ENCODE results near the gene MNT. TPM values are rescaled to one million over a fixed set of nuclear protein-coding genes. Genes with fewer than 3 reads are reported as not detected.

MNT gene
- total RNA-seq, 8 experiments from 2014 or later = 6.4 to 25.1 (median 9.9) TPM

DNA sequence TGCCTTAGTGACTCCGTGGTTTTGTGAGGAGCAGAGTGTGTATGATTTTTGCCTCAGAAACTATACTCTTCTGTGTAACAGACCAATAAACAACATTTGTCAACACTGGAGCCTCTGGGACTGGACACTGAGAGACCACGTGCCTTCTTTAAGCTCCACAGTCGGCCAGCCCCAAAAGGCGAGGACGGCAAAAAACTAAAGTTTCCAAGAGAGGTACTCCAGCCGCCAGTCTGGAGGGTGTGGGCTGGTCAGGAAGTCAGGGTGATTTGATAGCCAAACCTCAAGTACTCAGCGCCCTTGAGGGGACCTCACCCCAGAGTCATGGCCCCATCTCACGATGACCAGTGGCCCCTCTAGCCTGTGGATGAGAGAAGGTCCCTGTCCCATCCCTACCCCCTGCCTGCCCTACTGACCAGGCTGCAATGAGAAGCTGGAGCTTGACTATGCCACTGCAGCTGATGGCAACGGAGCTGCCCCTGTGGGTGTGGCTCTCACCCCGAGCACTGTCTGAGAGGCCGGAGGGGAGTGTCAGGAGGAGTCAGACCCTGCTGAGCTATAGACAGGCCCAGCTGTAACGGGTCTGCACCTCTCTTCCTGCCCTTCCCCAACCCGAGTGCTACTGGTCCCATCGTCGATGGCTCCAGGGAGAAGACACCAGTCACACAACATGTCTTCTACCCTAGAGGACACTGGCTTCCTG, 19.8 kb downstream of the MNT start:
- 76 to 100% (median 90%) methylated on average over 1 to 10 of the region's 15 CpGs; no CpG with 5 or more reads in 4 of the 10 experiments for WGBS, 10 experiments
- H3K4me3 ChIP-seq = no peak overlapping the region
- no peak overlapping the region for H3K27ac ChIP-seq
- in situ Hi-C loops (cut with MboI; ENCODE audit: low pct_unique_long_range_greater_than_20kb in 2 of 9, low sequenced_read_pairs in 9 of 9, unreplicated experiment in 9 of 9) = no loop called here
- ATAC-seq (replicated peaks in 6 of 8) = peak in 4 of 8 experiments; percentile 1 to 9 (median 8)
- peaks cover 24 to 27% of the 10 kb centered on the region in 2 donors for H3K4me1 ChIP-seq (replicated peaks in 1 of 2)

DNA sequence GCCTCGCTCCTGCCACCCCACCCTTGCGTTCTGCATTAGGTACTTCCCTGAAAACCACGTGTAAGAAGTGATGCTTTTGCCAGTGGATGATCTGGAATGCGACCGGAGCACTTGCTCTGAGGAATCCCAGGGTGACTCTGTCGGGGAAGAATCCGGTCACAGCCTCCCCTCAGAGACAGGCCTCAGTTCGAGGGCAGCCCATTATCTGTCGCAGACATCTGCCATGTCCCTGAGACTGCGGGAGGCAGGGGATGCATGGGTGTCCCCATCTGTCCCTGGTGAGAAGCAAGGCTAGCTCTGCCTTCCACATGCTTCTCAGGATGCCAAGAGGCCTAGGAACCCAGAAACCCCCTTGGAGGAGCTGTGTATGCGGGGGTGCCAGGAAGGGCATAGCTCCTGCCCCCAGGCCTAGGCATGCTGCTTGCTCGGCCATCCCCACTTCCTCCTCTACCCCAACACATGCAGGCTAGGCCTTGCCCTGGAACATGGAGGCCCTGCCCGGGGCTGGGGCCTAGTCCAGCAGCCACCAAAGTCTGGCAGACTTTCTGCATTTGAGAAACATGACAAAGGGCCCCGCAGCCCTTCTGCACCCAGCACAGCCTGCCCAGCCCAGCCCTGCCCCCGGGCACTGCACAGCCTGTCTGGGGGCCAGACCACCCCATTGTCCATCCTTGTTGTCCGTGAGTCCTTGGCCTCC, 20.5 kb downstream of the MNT start:
- ATAC-seq (replicated peaks in 6 of 8) = peak in 3 of 8 experiments; percentile 2 to 11 (median 4)
- WGBS, 10 experiments = 10 to 100% (median 88%) methylated on average over 1 to 13 of the region's 16 CpGs; no CpG with 5 or more reads in 5 of the 10 experiments
- H3K4me3 ChIP-seq = no peak overlapping the region
- no peak overlapping the region for H3K27ac ChIP-seq
- in situ Hi-C loops (cut with MboI; ENCODE audit: low pct_unique_long_range_greater_than_20kb in 2 of 9, low sequenced_read_pairs in 9 of 9, unreplicated experiment in 9 of 9) = no loop called here
- H3K4me1 ChIP-seq (replicated peaks in 1 of 2) = peaks cover 17 to 19% of the 10 kb centered on the region in 2 donors

DNA sequence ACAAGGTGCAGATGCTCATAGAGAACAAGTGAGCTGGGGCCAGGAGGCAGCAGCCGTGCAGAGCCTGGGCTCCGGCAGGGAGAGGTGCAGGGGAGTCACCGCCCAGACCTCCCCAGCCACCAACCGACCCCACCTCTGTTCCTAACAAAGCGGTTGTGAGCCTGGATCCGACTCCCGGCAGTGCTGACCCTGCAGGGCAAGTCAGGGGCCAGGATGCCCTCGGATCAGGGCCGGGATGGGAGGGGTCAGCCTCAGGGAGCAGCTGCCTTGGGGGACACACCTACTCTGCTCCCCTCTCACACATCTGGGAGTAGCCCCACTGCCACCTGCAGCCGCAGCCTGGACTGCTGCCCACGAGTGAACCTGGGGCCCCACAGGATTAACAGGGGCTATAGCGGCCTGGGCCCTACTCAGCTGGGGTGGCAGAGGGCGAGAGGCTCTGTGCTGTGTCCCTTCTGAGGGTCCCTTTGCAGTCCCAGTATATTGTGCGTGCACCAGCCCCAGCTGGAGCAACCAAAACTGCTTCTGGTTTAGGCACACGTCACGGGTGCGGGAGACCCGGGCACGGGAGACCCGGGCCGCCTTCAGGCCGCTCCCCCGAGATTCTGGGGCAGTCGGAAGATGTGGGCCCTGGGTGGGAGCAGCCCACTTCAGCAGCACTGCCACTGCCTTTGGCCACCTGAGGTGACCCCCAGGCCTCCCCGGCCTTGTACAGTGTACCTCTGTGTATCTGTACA, 21.2 kb downstream of the MNT start:
- H3K27ac ChIP-seq = no peak overlapping the region
- H3K4me1 ChIP-seq (replicated peaks in 1 of 2) = peaks cover 10 to 12% of the 10 kb centered on the region in 2 donors
- H3K4me3 ChIP-seq = no peak overlapping the region
- in situ Hi-C loops (cut with MboI; ENCODE audit: low pct_unique_long_range_greater_than_20kb in 2 of 9, low sequenced_read_pairs in 9 of 9, unreplicated experiment in 9 of 9) = no loop called here
- peak in 5 of 8 experiments; percentile 0 to 5 (median 2) for ATAC-seq (replicated peaks in 6 of 8)
- WGBS, 10 experiments = 94 to 98% methylated on average over 9 to 10 of the region's 25 CpGs; no CpG with 5 or more reads in 8 of the 10 experiments

DNA sequence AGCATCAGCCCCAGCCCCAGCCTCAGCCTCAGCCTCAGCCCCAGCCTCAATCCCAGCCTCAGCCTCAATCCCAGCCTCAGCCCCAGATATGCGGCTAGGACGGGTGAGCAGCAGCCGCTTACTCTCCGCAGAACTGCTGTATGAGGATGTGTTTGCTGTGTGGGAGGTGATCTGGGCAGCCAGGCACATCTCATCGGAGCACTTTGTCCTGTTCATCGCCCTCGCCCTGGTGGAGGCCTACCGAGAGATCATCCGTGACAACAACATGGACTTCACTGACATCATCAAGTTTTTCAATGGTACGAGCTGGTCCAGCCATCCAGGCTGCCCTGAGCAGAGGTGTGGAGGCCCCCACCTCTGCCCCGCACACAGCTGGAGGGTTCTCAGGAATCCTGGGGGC, 22.0 kb downstream of the MNT start:
- no peak overlapping the region for H3K4me3 ChIP-seq
- WGBS, 10 experiments = 80 to 100% (median 92%) methylated on average over 3 to 7 of the region's 11 CpGs; no CpG with 5 or more reads in 6 of the 10 experiments
- ATAC-seq (replicated peaks in 6 of 8) = no peak
- in situ Hi-C loops (cut with MboI; ENCODE audit: low pct_unique_long_range_greater_than_20kb in 2 of 9, low sequenced_read_pairs in 9 of 9, unreplicated experiment in 9 of 9) = no loop called here
- H3K4me1 ChIP-seq (replicated peaks in 1 of 2) = peaks cover 3 to 6% of the 10 kb centered on the region in 2 donors
- H3K27ac ChIP-seq = no peak overlapping the region

DNA sequence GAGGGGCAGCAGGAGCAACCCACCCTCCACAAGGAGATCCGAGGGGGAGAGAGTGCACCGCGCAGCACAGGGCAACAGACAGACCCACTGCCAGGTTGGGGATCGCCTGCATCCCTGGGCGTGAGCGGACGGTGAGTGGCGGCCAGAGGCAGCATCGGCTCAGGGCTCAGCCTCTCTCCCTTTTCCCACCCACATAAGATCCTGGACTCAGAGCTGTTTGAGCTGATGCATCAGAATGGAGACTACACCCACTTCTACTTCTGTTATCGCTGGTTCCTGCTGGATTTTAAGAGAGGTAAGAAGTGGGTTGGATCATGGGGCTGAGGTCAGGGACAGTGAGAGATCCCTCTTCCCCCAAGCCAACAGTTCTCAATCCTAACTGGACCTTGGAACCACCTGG, 23.2 kb downstream of the MNT start:
- no peak overlapping the region for H3K27ac ChIP-seq
- 83 to 96% (median 90%) methylated on average over 2 to 9 of the region's 10 CpGs; no CpG with 5 or more reads in 5 of the 10 experiments for WGBS, 10 experiments
- ATAC-seq (replicated peaks in 6 of 8) = no peak
- in situ Hi-C loops (cut with MboI; ENCODE audit: low pct_unique_long_range_greater_than_20kb in 2 of 9, low sequenced_read_pairs in 9 of 9, unreplicated experiment in 9 of 9) = no loop called here
- peaks cover under 1 to 2% of the 10 kb centered on the region in 2 donors for H3K4me1 ChIP-seq (replicated peaks in 1 of 2)
- H3K4me3 ChIP-seq = no peak overlapping the region

DNA sequence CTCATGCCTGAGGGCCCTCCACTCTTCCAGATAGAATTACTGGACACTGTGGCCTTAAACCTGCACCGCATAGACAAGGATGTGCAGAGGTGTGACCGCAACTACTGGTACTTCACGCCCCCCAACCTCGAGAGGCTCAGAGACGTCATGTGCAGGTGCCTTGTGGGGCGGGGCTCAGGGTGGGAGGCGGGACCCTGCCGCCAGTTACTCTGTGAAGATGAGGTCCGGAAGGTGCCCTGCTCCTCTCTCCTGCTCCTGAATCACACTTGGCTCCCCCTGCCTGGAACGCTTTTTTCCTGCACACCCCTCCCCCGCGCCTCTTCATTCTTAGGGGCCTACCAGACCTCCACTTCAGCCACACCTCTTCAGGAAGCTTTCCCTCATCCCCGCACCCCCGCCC, 24.8 kb downstream of the MNT start:
- ATAC-seq (replicated peaks in 6 of 8) = no peak
- in situ Hi-C loops (cut with MboI; ENCODE audit: low pct_unique_long_range_greater_than_20kb in 2 of 9, low sequenced_read_pairs in 9 of 9, unreplicated experiment in 9 of 9) = no loop called here
- WGBS, 10 experiments = 100% methylated on average over 2 to 4 of the region's 14 CpGs; no CpG with 5 or more reads in 7 of the 10 experiments

DNA sequence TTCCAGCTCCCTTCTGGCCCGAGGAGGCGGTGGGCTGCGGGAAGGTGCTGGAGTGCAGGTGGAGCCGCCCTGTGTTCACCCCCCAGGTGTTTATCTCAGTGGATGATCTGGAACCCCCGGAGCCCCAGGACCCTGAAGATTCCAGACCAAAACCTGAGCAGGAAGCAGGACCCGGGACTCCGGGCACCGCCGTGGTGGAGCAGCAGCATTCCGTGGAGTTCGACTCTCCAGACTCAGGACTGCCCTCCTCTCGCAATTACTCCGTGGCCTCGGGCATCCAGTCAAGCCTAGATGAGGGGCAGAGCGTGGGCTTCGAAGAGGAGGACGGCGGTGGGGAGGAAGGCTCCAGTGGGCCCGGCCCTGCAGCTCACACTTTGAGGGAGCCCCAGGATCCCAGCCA, 25.5 kb downstream of the MNT start:
- no peaks in the 10 kb centered on the region for H3K4me1 ChIP-seq (replicated peaks in 1 of 2)
- WGBS, 10 experiments = 88 to 100% (median 97%) methylated on average over 6 to 10 of the region's 19 CpGs; no CpG with 5 or more reads in 6 of the 10 experiments
- H3K27ac ChIP-seq = no peak overlapping the region
- no peak overlapping the region for H3K4me3 ChIP-seq
- in situ Hi-C loops (cut with MboI; ENCODE audit: low pct_unique_long_range_greater_than_20kb in 2 of 9, low sequenced_read_pairs in 9 of 9, unreplicated experiment in 9 of 9) = no loop called here
- no peak for ATAC-seq (replicated peaks in 6 of 8)

More for the DNA sequence above, 24.8 kb downstream of the MNT start:
- H3K4me1 ChIP-seq (replicated peaks in 1 of 2) = no peaks in the 10 kb centered on the region
- H3K4me3 ChIP-seq = no peak overlapping the region
- no peak overlapping the region for H3K27ac ChIP-seq

DNA sequence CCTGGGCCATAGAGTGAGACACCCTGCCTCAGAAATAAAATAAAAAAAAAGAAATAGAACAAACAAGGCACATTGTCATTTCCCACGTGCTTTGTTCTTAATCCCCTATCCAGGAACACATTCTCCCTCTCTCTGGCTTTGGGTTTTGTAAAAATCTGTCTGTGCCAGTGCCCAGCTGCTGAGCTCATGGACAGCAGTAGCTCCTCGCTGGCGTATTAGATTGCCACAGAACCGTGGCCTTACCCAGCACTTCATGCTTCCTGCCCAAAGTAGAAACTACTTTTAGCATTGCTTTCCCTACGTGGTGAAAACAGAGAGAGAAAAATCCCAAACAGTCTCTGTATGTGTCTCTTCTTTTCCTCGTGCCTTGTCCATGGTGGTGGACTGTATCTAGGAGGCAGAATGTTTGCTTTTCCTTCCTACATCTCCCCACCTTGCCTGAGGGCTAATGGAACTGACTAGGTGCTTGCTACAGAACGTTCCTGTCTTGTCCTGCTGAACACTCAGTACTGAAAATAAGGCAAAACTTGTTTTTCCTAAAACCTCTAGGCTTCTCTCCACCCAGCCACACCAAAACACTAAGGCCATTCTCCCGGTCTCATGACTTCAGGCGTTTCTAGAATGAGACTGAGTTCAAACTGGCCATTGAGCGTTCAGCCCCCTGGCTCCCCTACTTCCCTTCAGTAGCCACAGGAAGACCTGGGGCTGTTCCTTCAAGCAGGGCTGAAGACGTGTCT, 26.1 kb downstream of the MNT start:
- in situ Hi-C loops (cut with MboI; ENCODE audit: low pct_unique_long_range_greater_than_20kb in 2 of 9, low sequenced_read_pairs in 9 of 9, unreplicated experiment in 9 of 9) = no loop called here
- no peak overlapping the region for H3K4me3 ChIP-seq
- 55 to 92% (median 79%) methylated on average over 2 to 9 of the region's 11 CpGs for WGBS, 10 experiments
- no peaks in the 10 kb centered on the region for H3K4me1 ChIP-seq (replicated peaks in 1 of 2)
- no peak for ATAC-seq (replicated peaks in 6 of 8)
- no peak overlapping the region for H3K27ac ChIP-seq

DNA sequence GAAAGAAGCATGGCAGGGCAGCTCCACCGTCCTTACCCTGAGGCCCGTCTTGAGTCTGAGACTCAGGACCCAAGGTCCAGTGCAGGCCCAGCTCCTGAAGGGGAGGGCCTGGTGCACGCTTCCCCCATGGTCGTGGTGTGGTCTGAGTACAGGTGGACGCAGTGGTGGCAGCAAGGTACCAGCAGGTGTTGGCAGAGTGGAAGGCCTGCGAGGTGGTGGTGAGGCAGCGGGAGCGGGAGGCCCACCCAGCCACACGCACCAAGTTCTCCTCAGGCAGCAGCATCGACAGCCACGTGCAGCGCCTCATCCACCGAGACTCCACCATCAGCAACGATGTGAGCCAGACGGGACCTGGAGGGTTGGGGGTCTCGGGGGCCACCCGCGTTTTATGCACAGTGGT, 27.7 kb downstream of the MNT start:
- no peak overlapping the region for H3K27ac ChIP-seq
- in situ Hi-C loops (cut with MboI; ENCODE audit: low pct_unique_long_range_greater_than_20kb in 2 of 9, low sequenced_read_pairs in 9 of 9, unreplicated experiment in 9 of 9) = no loop called here
- no peak overlapping the region for H3K4me3 ChIP-seq
- ATAC-seq (replicated peaks in 6 of 8) = no peak
- H3K4me1 ChIP-seq (replicated peaks in 1 of 2) = peaks cover 0 to 10% of the 10 kb centered on the region in 2 donors
- 94 to 100% methylated on average over 1 to 8 of the region's 18 CpGs; no CpG with 5 or more reads in 8 of the 10 experiments for WGBS, 10 experiments

DNA sequence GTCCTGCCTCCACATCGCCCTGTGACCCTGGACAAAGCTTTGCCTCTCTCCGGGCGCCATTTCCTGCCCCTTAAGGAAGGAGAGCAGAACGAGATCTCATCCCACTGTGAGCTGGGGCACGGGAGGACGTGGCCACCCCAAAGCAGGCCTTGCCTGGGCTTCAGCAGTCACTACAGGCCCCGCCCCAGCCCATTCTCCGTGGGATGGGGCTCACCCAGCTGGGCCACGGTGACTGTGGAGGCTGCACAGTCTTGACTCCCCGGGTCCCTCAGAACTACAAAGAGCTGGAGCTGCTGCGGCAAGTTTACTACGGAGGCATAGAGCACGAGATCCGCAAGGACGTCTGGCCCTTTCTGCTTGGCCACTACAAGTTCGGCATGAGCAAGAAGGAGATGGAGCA, 28.2 kb downstream of the MNT start:
- in situ Hi-C loops (cut with MboI; ENCODE audit: low pct_unique_long_range_greater_than_20kb in 2 of 9, low sequenced_read_pairs in 9 of 9, unreplicated experiment in 9 of 9) = no loop called here
- Histone ChIP-seq H3K27ac (no peak overlapping the region), H3K4me3 (no peak overlapping the region), H3K4me1 (replicated peaks in 1 of 2) (peaks cover 0 to 10% of the 10 kb centered on the region in 2 donors)
- ATAC-seq (replicated peaks in 6 of 8) = no peak
- 87 to 100% (median 88%) methylated on average over 3 to 5 of the region's 16 CpGs; no CpG with 5 or more reads in 7 of the 10 experiments for WGBS, 10 experiments

DNA sequence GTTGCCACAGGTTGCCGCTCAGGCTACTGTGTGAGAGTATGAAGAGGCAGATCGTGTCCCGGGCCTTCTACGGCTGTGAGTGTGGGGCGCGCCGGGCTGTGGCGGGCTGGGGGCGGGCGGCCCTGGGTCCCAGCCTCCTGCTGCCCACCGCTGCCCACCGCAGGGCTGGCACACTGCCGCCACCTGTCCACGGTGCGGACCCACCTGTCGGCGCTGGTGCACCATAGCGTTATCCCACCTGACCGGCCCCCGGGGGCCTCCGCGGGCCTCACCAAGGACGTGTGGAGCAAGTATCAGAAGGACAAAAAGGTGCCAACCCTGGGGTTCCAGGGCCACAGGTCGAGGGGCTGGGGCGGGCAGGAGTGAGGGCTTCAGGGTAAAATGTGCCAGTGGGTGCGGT, 28.7 kb downstream of the MNT start:
- H3K4me3 ChIP-seq = no peak overlapping the region
- 96 to 100% (median 100%) methylated on average over 1 to 10 of the region's 26 CpGs; no CpG with 5 or more reads in 7 of the 10 experiments for WGBS, 10 experiments
- ATAC-seq (replicated peaks in 6 of 8) = peak in 1 of 8 experiments; percentile 2
- in situ Hi-C loops (cut with MboI; ENCODE audit: low pct_unique_long_range_greater_than_20kb in 2 of 9, low sequenced_read_pairs in 9 of 9, unreplicated experiment in 9 of 9) = no loop called here
- H3K27ac ChIP-seq = no peak overlapping the region
- peaks cover 0 to 10% of the 10 kb centered on the region in 2 donors for H3K4me1 ChIP-seq (replicated peaks in 1 of 2)

Data from motor neuron (in vitro differentiated cells).